Activated CD4-positive, alpha-beta memory T cell treated with anti-CD3 and anti-CD28 coated beads, Interleukin-2, amount 10 ng/mL, durations not matched to agents 7 days and 5 days (primary cell): ENCODE results near the gene SLC38A1. TPM values are rescaled to one million over a fixed set of nuclear protein-coding genes. Genes with fewer than 3 reads are reported as not detected.

Experiments
- CTCF ChIA-PET: fragments of 350-600 bp; sonication (Branson Sonifier 250); formaldehyde crosslinking; loops from one replicate; lab custom pipeline; 2021; ENCODE audit warnings: antibody characterized with exemption, inconsistent platforms; lab: Charles Lee
- POLR2A ChIA-PET: fragments of 350-600 bp; sonication (Branson Sonifier 250); formaldehyde crosslinking; loops from one replicate; lab custom pipeline; 2021; ENCODE audit warnings: antibody characterized with exemption; lab: Charles Lee
- DNase-seq: peaks from one replicate; pipeline ENCODE4 v3.0.0-alpha.2; 2020
- H3K27ac Mint-ChIP-seq: one replicate; pipeline ENCODE4 v1.8.0; 2021; ENCODE audit warnings: mild to moderate bottlenecking, mixed read lengths
- H3K27me3 Mint-ChIP-seq: one replicate; pipeline ENCODE4 v1.8.0; 2021; ENCODE audit warnings: mixed read lengths
- H3K36me3 Mint-ChIP-seq: one replicate; pipeline ENCODE4 v1.8.0; 2021; ENCODE audit warnings: low read depth, mixed read lengths
- H3K4me1 Mint-ChIP-seq: one replicate; pipeline ENCODE4 v1.8.0; 2021; ENCODE audit warnings: mixed read lengths
- H3K4me3 Mint-ChIP-seq: one replicate; pipeline ENCODE4 v1.8.0; 2021; ENCODE audit warnings: mild to moderate bottlenecking, mixed read lengths
- H3K9me3 Mint-ChIP-seq: one replicate; pipeline ENCODE4 v1.8.0; 2021; ENCODE audit warnings: mixed read lengths
- total RNA-seq, 2 experiments: library from RNA; stranded (reverse); gene quantifications; one replicate each; pipeline ENCODE4 v1.2.3, GENCODE V29; 2021

SLC38A1 gene
- total RNA-seq, 2 experiments from 2014 or later = 209 to 214 TPM

DNA sequence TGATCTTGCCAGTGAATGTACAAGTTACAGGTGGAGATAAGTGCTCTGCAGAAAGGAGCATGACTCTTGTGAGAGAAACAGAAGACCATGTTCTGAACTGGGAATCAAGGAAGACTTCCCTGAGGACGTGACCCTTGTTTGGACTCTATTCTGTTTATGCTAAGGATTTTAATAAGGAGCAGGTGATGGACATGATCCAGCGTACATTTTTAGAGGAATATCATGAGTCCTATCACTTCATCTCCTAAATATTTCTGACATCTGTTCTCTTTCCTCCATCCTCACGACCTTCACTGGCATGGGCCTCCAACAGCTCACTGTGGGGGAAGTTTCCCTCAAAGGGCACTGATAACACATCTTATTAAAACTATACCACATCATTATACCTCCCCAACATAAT lies 7.9 kb upstream of the SLC38A1 start:
- H3K4me1 Mint-ChIP-seq = peaks cover 5% of the 10 kb centered on the region
- no peak overlapping the region for H3K4me3 Mint-ChIP-seq
- H3K27me3 Mint-ChIP-seq = no peaks in the 10 kb centered on the region
- no peak for DNase-seq
- CTCF ChIA-PET = no interaction called here
- H3K27ac Mint-ChIP-seq = no peak overlapping the region
- peaks cover 37% of the 10 kb centered on the region for H3K36me3 Mint-ChIP-seq
- POLR2A ChIA-PET = no interaction called here
- peaks cover 3% of the 10 kb centered on the region for H3K9me3 Mint-ChIP-seq

DNA sequence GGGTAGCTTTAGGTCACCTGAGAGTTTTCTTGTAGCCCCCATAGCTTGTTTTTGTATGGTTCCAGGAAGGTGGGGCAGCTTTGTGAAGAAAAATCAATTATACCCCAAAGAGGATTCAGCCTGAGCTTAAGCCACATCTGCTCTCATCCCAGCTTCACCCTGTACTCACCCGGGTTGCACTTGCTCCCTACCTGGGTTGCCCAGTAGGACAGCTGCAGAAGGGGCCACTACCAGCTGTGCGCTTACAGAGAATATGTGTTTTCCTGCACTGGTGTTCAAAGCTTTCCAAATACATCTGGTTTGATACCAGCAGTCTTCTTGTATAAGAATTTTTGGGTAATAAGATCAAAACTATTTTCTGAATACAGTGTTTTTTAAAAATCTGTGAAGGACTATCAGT lies 3.0 kb upstream of the SLC38A1 start:
- Mint-ChIP-seq H3K36me3 (peaks cover 39% of the 10 kb centered on the region), H3K27me3 (no peaks in the 10 kb centered on the region), H3K4me1 (peaks cover 24% of the 10 kb centered on the region), H3K4me3 (no peak overlapping the region), H3K27ac (no peak overlapping the region), H3K9me3 (no peaks in the 10 kb centered on the region)
- ChIA-PET POLR2A (interaction anchor here (0.6 to 6.3 kb wide), 7 partner anchors 10 to 945 kb away, joined by 3 to 449 read pairs (median 4); no protein-coding TSS in a partner anchor), CTCF (interaction anchor here (1.6 kb wide), 1 partner anchor 1126 kb away, joined by 4 read pairs; no protein-coding TSS in a partner anchor)
- no peak for DNase-seq

DNA sequence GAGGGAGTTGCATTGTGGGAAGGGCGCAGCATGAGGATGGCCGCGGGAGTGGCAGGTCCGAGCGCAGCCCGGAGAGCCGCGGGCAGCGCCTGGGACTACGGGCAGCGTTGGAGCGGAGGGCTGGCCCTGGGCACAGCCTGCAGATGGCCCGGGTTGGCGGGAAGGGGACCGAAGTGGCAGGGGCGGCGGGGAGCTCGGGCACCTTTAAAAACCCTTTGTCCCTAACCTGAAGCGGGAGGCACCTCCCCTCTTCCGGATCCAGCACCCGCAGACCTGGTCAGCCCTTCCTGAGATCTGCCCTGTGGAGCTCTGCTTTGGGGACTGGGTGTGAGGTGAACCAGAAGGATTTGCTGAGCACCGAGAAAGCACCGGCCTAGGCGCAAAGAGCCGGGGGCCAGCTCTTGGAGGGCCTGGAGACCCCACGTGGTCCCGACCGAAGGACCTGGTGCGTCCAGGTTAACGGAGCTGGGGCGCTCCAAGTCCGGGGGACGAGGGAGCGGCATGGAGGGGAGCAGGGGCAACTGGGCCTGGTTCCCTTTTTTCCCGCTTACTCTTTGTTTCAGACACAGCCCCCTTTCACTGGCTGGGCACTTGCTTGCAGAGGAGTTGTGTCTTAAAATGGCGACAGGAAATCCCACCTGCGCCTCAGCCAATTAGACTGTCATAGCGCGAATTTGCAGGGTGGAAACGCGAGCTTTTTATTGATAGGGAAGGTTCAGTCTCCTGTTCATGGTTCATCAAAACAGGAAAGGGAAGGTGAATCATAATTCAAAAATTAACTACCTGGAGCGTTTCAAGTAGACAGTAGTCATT lies 792 bp upstream of the SLC38A1 start:
- Mint-ChIP-seq H3K9me3 (no peaks in the 10 kb centered on the region), H3K27ac (no peak overlapping the region), H3K4me1 (peaks cover 24% of the 10 kb centered on the region), H3K36me3 (peaks cover 24% of the 10 kb centered on the region), H3K27me3 (no peaks in the 10 kb centered on the region), H3K4me3 (no peak overlapping the region)
- CTCF ChIA-PET = interaction anchor here (1.0 to 3.1 kb wide), 11 partner anchors 33 to 752 kb away, joined by 3 to 40 read pairs (median 4); partner anchors contain the start of gene SCAF11
- POLR2A ChIA-PET = interaction anchor here (0.6 to 6.3 kb wide), 62 partner anchors 8 to 1436 kb away, joined by 3 to 449 read pairs (median 6); partner anchors contain the start of genes ARID2, RPAP3, SCAF11 and SLC38A2
- DNase-seq = peak; percentile 67

DNA sequence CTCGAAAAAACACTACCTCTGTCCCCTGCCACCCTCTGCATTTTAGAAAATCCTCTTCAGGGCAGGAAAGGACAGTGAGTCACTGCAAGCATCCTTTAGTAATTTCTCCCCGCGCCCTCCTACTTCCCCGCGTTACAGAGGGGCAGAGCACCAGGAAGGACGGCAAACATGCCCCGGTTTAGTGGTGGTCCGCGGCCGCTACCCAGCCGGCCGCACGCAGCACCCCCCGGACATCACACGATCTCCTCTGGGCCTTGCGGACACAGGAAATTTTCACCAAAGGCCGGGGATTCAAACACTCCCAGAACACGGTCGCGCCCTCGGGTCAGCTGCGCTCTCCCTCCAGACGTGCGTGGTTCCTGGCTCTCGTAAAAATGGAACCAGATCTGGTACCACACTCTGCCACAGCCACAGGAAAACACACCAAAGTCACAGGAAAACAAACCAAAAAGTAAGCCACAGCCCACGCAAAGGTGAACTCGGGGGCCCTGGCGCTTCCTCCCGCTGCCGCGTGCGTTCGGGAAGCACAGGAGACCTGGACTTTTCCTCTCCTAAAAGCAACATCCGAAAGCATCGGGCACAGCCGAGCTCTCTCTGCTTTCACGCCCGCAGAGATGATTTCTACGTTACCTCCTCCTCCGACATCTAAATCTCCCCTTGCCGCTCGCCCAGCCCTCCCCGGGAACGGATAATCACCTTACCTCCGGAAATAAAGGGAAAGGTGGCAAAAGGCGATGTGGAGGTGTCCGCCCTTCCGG lies 839 bp downstream of the SLC38A1 start:
- H3K4me1 Mint-ChIP-seq = peaks cover 34% of the 10 kb centered on the region
- no peaks in the 10 kb centered on the region for H3K9me3 Mint-ChIP-seq
- POLR2A ChIA-PET = interaction anchor here (0.8 to 6.3 kb wide), 34 partner anchors 8 to 1438 kb away, joined by 3 to 449 read pairs (median 10); partner anchors contain the start of genes ARID2, RPAP3, SCAF11 and SLC38A2
- H3K27me3 Mint-ChIP-seq = no peaks in the 10 kb centered on the region
- peaks cover 29% of the 10 kb centered on the region for H3K36me3 Mint-ChIP-seq
- no peak overlapping the region for H3K27ac Mint-ChIP-seq
- DNase-seq = peak; percentile 34
- CTCF ChIA-PET = interaction anchor here (1.4 to 3.1 kb wide), 3 partner anchors 52 to 89 kb away, joined by 3 to 40 read pairs (median 6); no protein-coding TSS in a partner anchor
- H3K4me3 Mint-ChIP-seq = no peak overlapping the region

GRCh38 chr12:46267575-46267824 lies 1.3 kb downstream of the SLC38A1 start:
- no peak overlapping the region for H3K4me3 Mint-ChIP-seq
- peaks cover 38% of the 10 kb centered on the region for H3K4me1 Mint-ChIP-seq

GRCh38 chr12:46266869-46267574 lies 1.8 kb downstream of the SLC38A1 start:
- CTCF ChIA-PET = interaction anchor here (0.9 to 1.7 kb wide), 2 partner anchors 49 to 142 kb away, joined by 6 to 10 read pairs; no protein-coding TSS in a partner anchor
- H3K27me3 Mint-ChIP-seq = no peaks in the 10 kb centered on the region
- peaks cover 40% of the 10 kb centered on the region for H3K4me1 Mint-ChIP-seq
- no peak overlapping the region for H3K4me3 Mint-ChIP-seq
- H3K36me3 Mint-ChIP-seq = peaks cover 28% of the 10 kb centered on the region
- H3K27ac Mint-ChIP-seq = no peak overlapping the region
- H3K9me3 Mint-ChIP-seq = no peaks in the 10 kb centered on the region
- peak; percentile 69 for DNase-seq
- POLR2A ChIA-PET = interaction anchor here (0.6 to 8.6 kb wide), 24 partner anchors 11 to 950 kb away, joined by 3 to 221 read pairs (median 4); partner anchors contain the start of gene SCAF11

More at GRCh38 chr12:46267575-46267824, 1.3 kb downstream of the SLC38A1 start:
- H3K9me3 Mint-ChIP-seq = no peaks in the 10 kb centered on the region
- DNase-seq = no peak
- H3K27ac Mint-ChIP-seq = no peak overlapping the region
- ChIA-PET POLR2A (interaction anchor here (2.8 to 6.3 kb wide), 6 partner anchors 50 to 949 kb away, joined by 19 to 449 read pairs (median 50); partner anchors contain the start of genes ARID2, SCAF11 and SLC38A2), CTCF (interaction anchor here (3.1 kb wide), 1 partner anchor 51 kb away, joined by 40 read pairs; no protein-coding TSS in a partner anchor)
- H3K36me3 Mint-ChIP-seq = peaks cover 31% of the 10 kb centered on the region
- H3K27me3 Mint-ChIP-seq = no peaks in the 10 kb centered on the region

DNA sequence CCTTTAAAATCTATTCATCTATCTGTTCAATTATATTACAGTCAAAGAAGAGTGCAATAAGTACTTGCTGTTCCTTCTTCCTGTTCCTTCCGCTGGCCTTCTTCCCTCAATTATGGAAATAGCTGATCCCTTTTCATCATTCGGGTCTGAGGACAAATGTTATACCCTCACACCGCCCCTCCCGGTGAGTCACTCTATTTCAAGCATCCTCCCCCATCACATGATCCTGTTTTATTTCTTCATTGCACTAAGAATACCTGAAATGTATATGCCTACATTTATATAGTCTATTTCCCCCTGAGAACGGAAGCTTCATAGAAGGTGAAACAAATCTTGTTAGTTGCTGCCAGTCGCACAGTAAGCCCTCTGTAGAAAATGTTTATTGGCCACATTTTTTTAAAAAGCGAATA lies 2.5 kb downstream of the SLC38A1 start:
- POLR2A ChIA-PET = interaction anchor here (0.6 to 8.6 kb wide), 24 partner anchors 10 to 950 kb away, joined by 3 to 221 read pairs (median 4); partner anchors contain the start of gene SCAF11
- peak; percentile 39 for DNase-seq
- peaks cover 34% of the 10 kb centered on the region for H3K4me1 Mint-ChIP-seq
- H3K27ac Mint-ChIP-seq = no peak overlapping the region
- peaks cover 27% of the 10 kb centered on the region for H3K36me3 Mint-ChIP-seq
- H3K4me3 Mint-ChIP-seq = no peak overlapping the region
- no peaks in the 10 kb centered on the region for H3K27me3 Mint-ChIP-seq
- H3K9me3 Mint-ChIP-seq = no peaks in the 10 kb centered on the region
- CTCF ChIA-PET = interaction anchor here (0.9 to 1.7 kb wide), 3 partner anchors 49 to 142 kb away, joined by 5 to 10 read pairs (median 6); no protein-coding TSS in a partner anchor

DNA sequence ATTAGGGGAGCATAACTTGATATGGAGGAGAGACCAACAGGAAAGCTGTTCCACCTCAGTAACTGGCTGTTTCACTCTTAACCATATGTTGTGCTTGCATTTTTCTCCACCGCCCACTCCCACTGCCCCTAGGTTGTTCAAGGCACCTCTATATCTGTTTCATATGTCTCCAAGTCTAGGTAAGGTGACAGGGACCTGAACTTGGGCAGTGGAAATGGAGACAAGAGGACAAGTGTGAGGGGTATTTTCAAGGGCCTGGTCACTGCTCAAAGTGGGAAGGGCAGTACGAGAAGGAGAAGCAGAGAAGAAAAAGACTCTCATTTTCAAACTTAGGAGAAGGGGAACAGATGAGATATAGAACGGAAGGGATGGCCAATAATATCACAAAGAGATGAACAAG lies 3.1 kb downstream of the SLC38A1 start:
- peaks cover 24% of the 10 kb centered on the region for H3K36me3 Mint-ChIP-seq
- no peak overlapping the region for H3K4me3 Mint-ChIP-seq
- no peaks in the 10 kb centered on the region for H3K9me3 Mint-ChIP-seq
- no peaks in the 10 kb centered on the region for H3K27me3 Mint-ChIP-seq
- ChIA-PET POLR2A (interaction anchor here (1.0 to 8.6 kb wide), 12 partner anchors 10 to 942 kb away, joined by 3 to 221 read pairs (median 4); partner anchors contain the start of gene SCAF11), CTCF (interaction anchor here (1.2 to 1.7 kb wide), 2 partner anchors 48 to 140 kb away, joined by 5 to 10 read pairs; no protein-coding TSS in a partner anchor)
- no peak for DNase-seq
- peaks cover 27% of the 10 kb centered on the region for H3K4me1 Mint-ChIP-seq
- H3K27ac Mint-ChIP-seq = no peak overlapping the region

- Mint-ChIP-seq H3K27ac (no peak overlapping the region), H3K27me3 (no peaks in the 10 kb centered on the region), H3K36me3 (peaks cover 20% of the 10 kb centered on the region), H3K9me3 (no peaks in the 10 kb centered on the region), H3K4me1 (peaks cover 21% of the 10 kb centered on the region), H3K4me3 (no peak overlapping the region)
- ChIA-PET POLR2A (interaction anchor here (2.1 to 8.6 kb wide), 3 partner anchors 9 to 275 kb away, joined by 5 to 221 read pairs (median 7); partner anchors contain the start of gene SCAF11), CTCF (interaction anchor here (1.2 kb wide), 1 partner anchor 140 kb away, joined by 5 read pairs; no protein-coding TSS in a partner anchor)
- no peak for DNase-seq
These were observed 3.7 kb downstream of the SLC38A1 start for GRCh38 chr12:46265102-46265501.

DNA sequence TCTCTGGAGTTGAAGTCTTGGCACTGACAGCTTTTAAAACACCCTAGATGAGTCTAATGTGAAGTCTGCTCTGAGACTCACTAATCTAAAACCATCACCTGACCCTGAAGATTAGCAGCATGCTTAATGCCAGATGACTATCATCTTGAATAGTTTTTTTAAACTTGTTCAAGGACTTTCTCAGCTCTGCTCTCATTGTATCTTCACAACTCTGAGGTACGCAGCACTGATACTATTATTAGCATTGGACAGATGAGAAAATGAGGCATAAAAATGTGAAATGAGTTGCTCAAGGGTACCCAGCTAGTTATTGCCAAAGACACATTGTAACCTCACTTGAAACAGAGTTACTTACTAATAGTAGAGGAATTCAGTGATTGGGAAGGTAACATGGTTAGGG lies 4.8 kb downstream of the SLC38A1 start:
- CTCF ChIA-PET = interaction anchor here (1.1 kb wide), 2 partner anchors 26 to 272 kb away, joined by 3 read pairs; no protein-coding TSS in a partner anchor
- POLR2A ChIA-PET = interaction anchor here (1.0 to 8.6 kb wide), 7 partner anchors 10 to 272 kb away, joined by 3 to 221 read pairs (median 4); no protein-coding TSS in a partner anchor

GRCh38 chr12:46263140-46264016 lies 5.5 kb downstream of the SLC38A1 start:
- no peak for DNase-seq
- CTCF ChIA-PET = interaction anchor here (1.1 kb wide), 2 partner anchors 26 to 271 kb away, joined by 3 read pairs; no protein-coding TSS in a partner anchor
- peak overlapping the region; percentile 25 for H3K27ac Mint-ChIP-seq
- H3K9me3 Mint-ChIP-seq = no peaks in the 10 kb centered on the region
- H3K27me3 Mint-ChIP-seq = no peaks in the 10 kb centered on the region
- H3K4me3 Mint-ChIP-seq = peak overlapping the region; percentile 14
- POLR2A ChIA-PET = interaction anchor here (1.0 to 8.6 kb wide), 9 partner anchors 9 to 534 kb away, joined by 3 to 221 read pairs (median 4); partner anchors contain the start of gene ARID2
- peaks cover 20% of the 10 kb centered on the region for H3K36me3 Mint-ChIP-seq
- peaks cover 20% of the 10 kb centered on the region for H3K4me1 Mint-ChIP-seq

More for the DNA sequence above, 4.8 kb downstream of the SLC38A1 start:
- H3K36me3 Mint-ChIP-seq = peaks cover 15% of the 10 kb centered on the region
- H3K4me1 Mint-ChIP-seq = peaks cover 18% of the 10 kb centered on the region
- DNase-seq = no peak
- no peaks in the 10 kb centered on the region for H3K27me3 Mint-ChIP-seq
- peak overlapping the region; percentile 14 for H3K4me3 Mint-ChIP-seq
- peak overlapping the region; percentile 25 for H3K27ac Mint-ChIP-seq
- no peaks in the 10 kb centered on the region for H3K9me3 Mint-ChIP-seq
